H7 (cell line): ENCODE results near the gene MEOX2. TPM values are rescaled to one million over a fixed set of nuclear protein-coding genes. Genes with fewer than 3 reads are reported as not detected.
A peak's percentile ranks its signal among the peaks of the same experiment; 100 is the strongest.

Experiments used
- DNase-seq: peaks from one replicate; pipeline ENCODE4 v3.0.0; 2012
- H3K27me3 ChIP-seq: 2 replicates; pipeline ENCODE4 v1.6.0; 2011; ENCODE audit warnings: mild to moderate bottlenecking, low read length; ENCODE audit not compliant: control insufficient read depth, insufficient read depth
- H3K36me3 ChIP-seq: replicated peaks from 2 replicates; pipeline ENCODE4 v1.5.1; 2011; ENCODE audit warnings: low read length; ENCODE audit not compliant: control insufficient read depth, insufficient read depth
- H3K4me3 ChIP-seq: 2 replicates; pipeline ENCODE4 v1.5.1; 2011; ENCODE audit warnings: low read depth, mild to moderate bottlenecking, control low read depth, low read length, moderate library complexity; ENCODE audit not compliant: insufficient read depth
- total RNA-seq: library from RNA; depleted of rRNA; stranded (reverse); fragments of >200 nt; shearing (Covaris generic); gene quantifications from 2 replicates; pipeline ENCODE4 v1.2.3, GENCODE V29; 2014; rRNA removed

MEOX2 gene
- not detected in 2 replicates for total RNA-seq

- no peaks in the 10 kb centered on the region for H3K36me3 ChIP-seq
- peak within 1 kb of the TSS; percentile 29 for H3K4me3 ChIP-seq
- H3K27me3 ChIP-seq = peaks cover 58% of the 10 kb centered on the region
- peak; percentile 46 for DNase-seq
Observed at GRCh38 chr7:15686295-15686956, at the start of gene MEOX2. Gene MEOX2 (minus strand): TSS chr7:15686683. CDS start chr7:15686402, 281 bp downstream.

DNA sequence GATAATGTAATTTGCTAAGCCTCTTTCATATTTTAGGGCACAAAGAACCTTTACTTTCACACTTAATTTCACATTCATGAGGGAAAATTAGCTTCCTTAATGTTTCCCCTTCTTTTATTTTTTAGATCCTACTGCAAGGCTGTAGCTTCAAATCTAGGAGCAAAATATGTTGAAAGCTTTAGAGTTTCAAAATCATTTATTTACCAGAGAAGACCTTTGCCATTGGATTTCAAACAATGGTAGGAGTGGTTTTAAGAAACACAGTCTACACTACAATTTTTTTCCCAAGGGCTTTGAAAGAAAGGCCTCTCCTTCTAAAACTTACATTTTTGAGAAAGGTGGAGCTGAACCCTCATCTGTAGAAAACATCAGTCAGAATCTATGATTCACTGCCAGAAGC is 43.3 kb upstream of the MEOX2 start:
- Histone ChIP-seq H3K4me3 (no peak overlapping the region), H3K36me3 (no peaks in the 10 kb centered on the region), H3K27me3 (no peaks in the 10 kb centered on the region)
- no peak for DNase-seq

DNA sequence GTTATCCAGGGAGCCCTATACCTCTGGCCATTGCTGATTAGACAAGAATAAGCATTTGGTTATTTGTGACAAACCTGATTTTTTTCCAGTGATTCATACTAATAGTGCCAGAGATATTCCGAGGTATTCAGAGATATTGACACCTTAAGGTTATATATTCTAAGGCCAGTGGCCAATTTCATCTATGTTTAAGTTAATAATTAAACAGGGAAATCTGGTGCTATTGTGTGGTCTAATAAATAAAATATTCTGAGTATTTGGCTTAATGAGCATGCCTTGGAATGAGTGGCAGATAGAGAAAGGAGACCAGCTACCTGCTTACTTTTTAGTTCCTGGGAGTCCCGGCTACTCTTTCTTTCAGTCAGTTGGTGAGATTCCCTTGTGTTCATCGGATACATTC is 38.6 kb upstream of the MEOX2 start:
- no peaks in the 10 kb centered on the region for H3K36me3 ChIP-seq

DNA sequence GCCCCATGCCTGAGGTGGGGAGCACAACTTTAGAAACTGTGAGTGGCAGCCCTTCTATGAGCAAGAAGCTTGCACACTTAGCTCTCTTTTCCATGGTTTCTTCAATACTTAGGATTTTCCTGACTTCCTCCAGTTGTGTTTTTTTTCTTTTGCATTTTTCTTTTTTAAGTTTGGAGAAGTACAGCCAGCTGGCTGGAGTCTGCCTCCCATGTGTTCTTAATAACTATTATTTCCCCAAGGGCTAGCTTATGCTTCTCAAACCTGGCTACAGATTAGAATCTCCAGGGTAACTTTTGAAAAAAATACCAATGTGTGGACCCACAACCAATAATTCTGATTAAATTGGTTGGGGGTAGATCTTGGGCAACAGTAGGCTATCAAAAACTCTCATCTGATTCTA is 37.4 kb upstream of the MEOX2 start:
- Histone ChIP-seq H3K36me3 (no peaks in the 10 kb centered on the region), H3K4me3 (no peak overlapping the region), H3K27me3 (no peaks in the 10 kb centered on the region)
- DNase-seq = no peak

More for the DNA sequence above, 38.6 kb upstream of the MEOX2 start:
- H3K27me3 ChIP-seq = no peaks in the 10 kb centered on the region
- DNase-seq = no peak
- H3K4me3 ChIP-seq = no peak overlapping the region

DNA sequence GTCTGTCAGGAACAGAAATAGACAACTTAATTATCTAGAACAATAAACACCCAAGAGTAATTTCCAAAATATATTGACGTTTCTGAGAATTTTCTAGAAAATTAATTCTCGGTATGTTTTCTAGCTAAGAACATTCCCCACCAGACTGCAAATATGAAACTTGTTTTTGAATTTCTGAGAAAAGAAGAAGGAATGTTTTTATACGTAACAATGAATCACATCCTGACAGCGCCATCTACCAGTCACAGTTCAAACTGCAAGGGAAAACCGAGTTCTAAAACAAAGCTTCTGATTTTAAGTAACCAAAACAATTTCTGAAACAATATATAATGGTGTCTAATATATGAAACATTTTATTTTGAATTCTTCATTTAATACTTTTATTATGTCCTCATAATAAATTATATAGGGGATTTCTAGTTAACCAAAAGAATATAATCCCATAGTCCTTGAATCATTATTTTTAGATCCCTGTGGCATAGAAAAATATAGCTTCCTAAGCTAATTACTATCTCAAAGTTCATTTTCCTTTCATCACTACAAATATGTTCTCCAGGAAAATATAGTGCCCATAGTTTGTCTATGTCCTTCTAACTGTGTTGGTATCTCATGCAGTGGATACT is 34.5 kb upstream of the MEOX2 start:
- H3K36me3 ChIP-seq = no peaks in the 10 kb centered on the region
- H3K27me3 ChIP-seq = no peaks in the 10 kb centered on the region
- DNase-seq = no peak
- H3K4me3 ChIP-seq = no peak overlapping the region

DNA sequence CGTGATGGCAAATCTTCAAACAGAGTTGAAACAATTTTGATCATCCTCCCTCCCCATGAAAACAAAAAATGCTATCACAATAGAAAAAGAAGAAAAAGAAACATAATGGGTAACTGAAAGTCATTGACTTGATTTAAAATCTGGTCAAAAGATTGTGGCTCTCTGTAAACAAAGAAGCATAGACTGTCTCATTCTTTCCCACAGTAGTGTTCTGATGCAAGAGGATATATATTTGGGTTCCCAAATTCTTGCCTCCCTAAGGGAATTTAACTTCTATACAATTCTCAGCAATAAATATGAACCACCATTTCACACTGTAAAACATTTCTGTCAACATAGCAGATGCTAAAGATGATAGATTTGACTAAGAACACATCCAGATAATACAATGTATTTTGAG is 32.8 kb upstream of the MEOX2 start:
- no peak for DNase-seq
- no peak overlapping the region for H3K4me3 ChIP-seq

DNA sequence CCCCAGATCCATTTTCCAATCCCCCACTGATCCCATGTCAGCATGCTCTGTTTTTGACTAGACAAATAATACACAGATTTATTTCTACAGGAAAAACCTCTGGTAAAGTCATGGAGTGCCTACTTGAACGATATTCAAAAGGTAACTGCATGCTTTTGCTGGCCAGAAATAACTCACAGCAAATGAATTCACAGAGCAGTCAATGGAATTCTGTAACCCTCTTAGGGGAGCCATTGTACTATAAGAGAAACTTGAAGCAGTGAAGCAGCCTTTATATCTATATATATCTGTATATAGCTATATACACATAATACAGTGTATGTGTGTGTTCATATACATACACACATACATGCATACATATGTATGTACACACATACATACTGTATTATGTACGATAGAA is 29.0 kb upstream of the MEOX2 start:
- H3K36me3 ChIP-seq = no peaks in the 10 kb centered on the region
- H3K27me3 ChIP-seq = no peaks in the 10 kb centered on the region
- DNase-seq = no peak
- H3K4me3 ChIP-seq = no peak overlapping the region

More for the DNA sequence above, 32.8 kb upstream of the MEOX2 start:
- Histone ChIP-seq H3K27me3 (no peaks in the 10 kb centered on the region), H3K36me3 (no peaks in the 10 kb centered on the region)

DNA sequence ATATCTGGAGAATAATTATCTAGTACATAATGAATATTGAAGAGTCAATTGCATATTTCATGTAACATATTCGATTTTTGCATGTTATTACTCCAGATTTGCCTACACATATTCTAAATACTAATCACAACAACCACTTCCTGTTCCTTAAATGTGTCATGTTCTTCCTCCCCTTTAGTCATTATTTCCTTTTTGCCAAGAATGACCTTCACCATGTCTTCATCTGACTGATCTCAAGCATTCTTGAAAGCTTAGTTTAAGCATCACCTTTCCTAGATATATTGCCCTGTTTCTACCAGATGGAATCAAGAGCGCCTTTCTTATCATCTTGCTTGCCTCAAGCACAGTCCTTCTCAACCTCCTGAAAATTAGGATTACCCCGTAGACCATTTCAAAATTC is 23.5 kb upstream of the MEOX2 start:
- Histone ChIP-seq H3K36me3 (no peaks in the 10 kb centered on the region), H3K4me3 (no peak overlapping the region), H3K27me3 (no peaks in the 10 kb centered on the region)
- DNase-seq = no peak

- DNase-seq = no peak
- H3K27me3 ChIP-seq = no peaks in the 10 kb centered on the region
- no peak overlapping the region for H3K4me3 ChIP-seq
- H3K36me3 ChIP-seq = no peaks in the 10 kb centered on the region
Observed at GRCh38 chr7:15707570-15707969, 21.1 kb upstream of the MEOX2 start.

- H3K4me3 ChIP-seq = no peak overlapping the region
- DNase-seq = no peak
- no peaks in the 10 kb centered on the region for H3K27me3 ChIP-seq
- no peaks in the 10 kb centered on the region for H3K36me3 ChIP-seq
Observed at GRCh38 chr7:15703732-15704131, 17.2 kb upstream of the MEOX2 start.

GRCh38 chr7:15692501-15693020 is 6.1 kb upstream of the MEOX2 start:
- H3K4me3 ChIP-seq = no peak overlapping the region
- H3K27me3 ChIP-seq = peaks cover 17% of the 10 kb centered on the region

DNA sequence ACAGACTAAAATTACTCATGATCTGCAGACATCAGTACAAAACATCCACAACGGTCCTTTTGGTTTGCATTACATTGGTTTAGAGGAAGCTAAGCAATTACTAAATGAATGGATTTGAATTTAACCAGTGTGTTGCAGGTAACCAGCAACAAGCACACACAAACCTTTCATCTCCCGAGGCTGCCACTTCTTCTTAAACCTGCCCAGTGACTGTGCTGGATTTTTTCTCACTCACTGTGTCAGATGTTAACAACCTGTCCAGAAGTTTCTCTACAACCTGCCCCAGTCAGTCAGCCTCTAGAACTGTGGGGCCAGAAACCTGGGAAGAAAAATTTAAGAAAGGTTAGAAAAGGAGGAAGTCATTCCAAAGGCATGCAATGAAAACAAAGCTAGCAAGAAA is 2.4 kb upstream of the MEOX2 start:
- H3K4me3 ChIP-seq = no peak overlapping the region
- DNase-seq = no peak

More at GRCh38 chr7:15692501-15693020, 6.1 kb upstream of the MEOX2 start:
- H3K36me3 ChIP-seq = no peaks in the 10 kb centered on the region
- DNase-seq = no peak

DNA sequence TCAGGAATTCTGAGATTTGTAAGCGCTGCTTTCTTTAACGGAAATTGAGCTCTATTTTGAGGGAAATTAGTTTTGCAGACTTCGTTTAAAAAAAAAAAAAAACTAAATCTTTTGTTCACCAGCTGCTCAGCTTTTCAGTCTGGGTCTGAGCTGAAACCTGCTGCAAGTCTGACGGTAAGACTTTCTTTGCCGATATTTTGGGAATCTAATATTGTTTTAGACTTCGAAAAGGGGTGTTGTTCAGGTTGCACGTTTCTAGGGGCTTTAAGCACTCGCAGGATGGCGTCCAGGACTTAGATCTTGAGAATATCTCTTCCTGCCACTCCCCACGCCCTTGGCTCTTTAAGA is 1.8 kb upstream of the MEOX2 start:
- Histone ChIP-seq H3K4me3 (no peak overlapping the region), H3K36me3 (no peaks in the 10 kb centered on the region), H3K27me3 (peaks cover 58% of the 10 kb centered on the region)
- no peak for DNase-seq

More for the DNA sequence above, 2.4 kb upstream of the MEOX2 start:
- Histone ChIP-seq H3K36me3 (no peaks in the 10 kb centered on the region), H3K27me3 (peaks cover 53% of the 10 kb centered on the region)

GRCh38 chr7:15687546-15688278 is 1.2 kb upstream of the MEOX2 start:
- peak; percentile 25 for DNase-seq
- peaks cover 58% of the 10 kb centered on the region for H3K27me3 ChIP-seq
- 0 out of 2 replicates have a peak overlapping the region, but pooled peaks have one; percentile 1 for H3K4me3 ChIP-seq
- H3K36me3 ChIP-seq = no peaks in the 10 kb centered on the region
